ENCODE measurements around the gene AGPAT1.

DNA sequence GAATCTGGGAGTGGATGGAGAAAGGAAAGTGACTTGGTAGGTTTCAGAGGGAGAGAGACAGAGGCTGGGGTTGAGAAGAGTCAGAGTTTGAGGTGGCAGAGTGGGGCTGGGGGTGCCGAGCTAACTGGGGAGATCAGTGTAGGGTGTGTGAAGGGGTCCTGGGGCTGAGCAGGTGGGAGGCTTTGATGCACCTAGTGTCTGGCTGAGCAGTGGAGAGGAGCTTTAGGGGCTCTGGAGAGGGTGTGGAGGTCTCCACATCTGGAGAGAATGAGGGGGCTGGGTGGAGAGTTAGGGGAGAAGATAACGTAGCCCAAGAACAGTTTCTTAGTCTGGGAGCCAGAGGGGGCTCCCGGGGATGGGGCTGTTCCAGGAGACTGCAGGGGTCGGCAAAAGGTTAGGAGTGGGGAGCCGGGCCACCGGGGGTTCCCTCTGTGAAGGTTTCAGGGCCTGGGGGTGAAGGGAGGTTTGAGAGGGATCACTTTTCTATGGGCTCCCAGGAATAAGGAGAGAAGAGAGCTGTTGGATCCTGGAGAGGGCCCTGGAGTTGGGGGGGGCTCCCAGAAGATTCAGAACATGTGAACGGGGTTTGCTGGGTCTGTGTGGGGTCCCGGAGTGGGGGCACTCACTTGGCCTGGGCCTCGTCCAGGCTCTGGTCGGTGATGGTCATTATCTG lies 13.3 kb upstream of the AGPAT1 start:
- TF ChIP-seq, protein P1, sequence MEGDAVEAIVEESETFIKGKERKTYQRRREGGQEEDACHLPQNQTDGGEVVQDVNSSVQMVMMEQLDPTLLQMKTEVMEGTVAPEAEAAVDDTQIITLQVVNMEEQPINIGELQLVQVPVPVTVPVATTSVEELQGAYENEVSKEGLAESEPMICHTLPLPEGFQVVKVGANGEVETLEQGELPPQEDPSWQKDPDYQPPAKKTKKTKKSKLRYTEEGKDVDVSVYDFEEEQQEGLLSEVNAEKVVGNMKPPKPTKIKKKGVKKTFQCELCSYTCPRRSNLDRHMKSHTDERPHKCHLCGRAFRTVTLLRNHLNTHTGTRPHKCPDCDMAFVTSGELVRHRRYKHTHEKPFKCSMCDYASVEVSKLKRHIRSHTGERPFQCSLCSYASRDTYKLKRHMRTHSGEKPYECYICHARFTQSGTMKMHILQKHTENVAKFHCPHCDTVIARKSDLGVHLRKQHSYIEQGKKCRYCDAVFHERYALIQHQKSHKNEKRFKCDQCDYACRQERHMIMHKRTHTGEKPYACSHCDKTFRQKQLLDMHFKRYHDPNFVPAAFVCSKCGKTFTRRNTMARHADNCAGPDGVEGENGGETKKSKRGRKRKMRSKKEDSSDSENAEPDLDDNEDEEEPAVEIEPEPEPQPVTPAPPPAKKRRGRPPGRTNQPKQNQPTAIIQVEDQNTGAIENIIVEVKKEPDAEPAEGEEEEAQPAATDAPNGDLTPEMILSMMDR (IDR thresholded peaks at IDR 0.05) = no peak
- TF ChIP-seq ZFX (IDR thresholded peaks at IDR 0.05; ENCODE audit: borderline replicate concordance) = no peak

Measured in 22Rv1 (cell line).